Right lobe of liver (tissue), 6 donors: ENCODE results near the gene NUP133. TPM values are rescaled to one million over a fixed set of nuclear protein-coding genes. Genes with fewer than 3 reads are reported as not detected.
A peak's percentile ranks its signal among the peaks of the same experiment; 100 is the strongest.

Experiments
- ATAC-seq, 4 donors: fragments of 200-7000 bp; cut with Tn5 transposase; one replicate each; pipeline ENCODE4 v1.9.1; 2020; ENCODE audit warnings: mild to moderate bottlenecking in 4 of 4, moderate library complexity in 4 of 4
- DNase-seq, 3 donors: peaks; one replicate each; pipeline ENCODE4 v3.0.0-alpha.2; 2020
- H3K27ac ChIP-seq, 3 donors: fragments of 200-600 bp; one replicate each; pipeline ENCODE4 v1.8.0; 2022
- H3K27me3 ChIP-seq, 2 donors: fragments of 200-600 bp; one replicate each; pipeline ENCODE4 v1.8.0; 2022
- H3K36me3 ChIP-seq, 4 donors: fragments of 200-600 bp; sonication (generic) in 1 of 4; one replicate each; pipeline versions ENCODE4 v1.5.1 to v1.8.0; 2017 to 2022; ENCODE audit warnings: control low read depth in 1 of 4
- H3K4me1 ChIP-seq, 4 donors: fragments of 200-600 bp; sonication (generic) in 1 of 4; one replicate each; pipeline versions ENCODE4 v1.5.1 to v1.8.0; 2017 to 2022; ENCODE audit warnings: control low read depth in 1 of 4
- H3K4me3 ChIP-seq, 3 donors: fragments of 200-600 bp; one replicate each; pipeline ENCODE4 v1.8.0; 2022
- H3K9me3 ChIP-seq, 4 donors: fragments of 200-600 bp; sonication (generic) in 1 of 4; one replicate each; pipeline versions ENCODE4 v1.5.1 to v1.8.0; 2017 to 2022; ENCODE audit warnings: control low read depth in 1 of 4
- POLR2A ChIP-seq: fragments of 450-650 bp; IDR thresholded peaks from one replicate; pipeline ENCODE4 v1.6.1; 2017; ENCODE audit warnings: antibody characterized with exemption, mild to moderate bottlenecking
- WGBS: methylation state at CpG from one replicate; pipeline ENCODE4 v1.1.6; 2018; ENCODE audit warnings: low coverage, low lambda C conversion rate; ENCODE audit not compliant: insufficient coverage; ENCODE audit errors: missing lambda C conversion rate; 5-methylcytosine and 5-hydroxymethylcytosine counted together
- intact Hi-C, 2 donors: fragments of 100-400 bp; cut with DNase I; formaldehyde crosslinking; loops; one replicate each; pipeline versions ENCODE4 v1.11.2 to v1.14.1; 2022
- total RNA-seq, 6 experiments: library from RNA; depleted of rRNA in 2 of 6; stranded (reverse); fragments of >200 nt in 2 of 6; fragmentation: NEBNext Ultra II Directional in 3 of 6; extraction: Animal tissue kit (Norgen Biotek cat#: 25700) in 3 of 6; gene quantifications; one replicate each; pipeline versions ENCODE4 v1.1.0 to v1.2.4, GENCODE V29; 2016 to 2023
- TF ChIP-seq, protein P1 (sequence below), 4 donors: fragments of 200-600 bp in 3 of 4; fragments of 450-650 bp in 1 of 4; IDR thresholded peaks; one replicate each; pipeline versions ENCODE4 v1.5.1 to v1.8.0; 2016 to 2022; ENCODE audit warnings: antibody characterized with exemption in 4 of 4, mild to moderate bottlenecking in 2 of 4
- donor health status: DM: no; HTN: yes; CAD: no.
- donor health status: DM: no; HTN: no; CAD: no.
- donor health status: DM: no; HTN: no; CAD: no.
- donor health status: DM: no; HTN: yes; CAD: no.
- donor health status: DM: no; HTN: yes; CAD: no.

The NUP133 gene
- total RNA-seq, 6 experiments from 2014 or later = 8.5 to 14.4 (median 11.5) TPM

DNA sequence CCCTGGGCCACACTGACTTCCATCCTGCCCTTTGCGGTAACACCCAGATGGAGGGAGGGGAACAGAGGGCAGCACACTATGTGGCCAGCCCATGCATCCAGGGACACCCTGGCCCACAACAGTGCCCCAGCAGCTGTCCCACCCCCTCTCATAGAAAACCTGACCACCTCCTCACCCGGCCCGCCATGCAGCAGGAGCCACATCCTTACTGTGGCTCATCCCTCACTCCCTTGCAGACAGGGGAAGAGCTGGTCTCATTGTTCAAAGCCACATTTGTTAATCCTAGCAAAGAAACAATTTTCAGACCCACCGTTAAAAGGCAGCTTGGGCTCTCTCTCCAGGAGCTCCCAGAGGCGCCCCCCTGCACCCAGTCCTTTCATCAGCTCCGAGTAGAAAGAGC is 23.2 kb upstream of the NUP133 start:
- Histone ChIP-seq H3K36me3 (peaks cover 0 to 50% (median 16%) of the 10 kb centered on the region in 4 donors), H3K27ac (no peak overlapping the region), H3K4me1 (no peaks in the 10 kb centered on the region), H3K27me3 (no peaks in the 10 kb centered on the region), H3K4me3 (no peak overlapping the region), H3K9me3 (no peaks in the 10 kb centered on the region)
- 94% methylated on average over 3 of the region's 6 CpGs for WGBS
- ATAC-seq (no peak), DNase-seq (no peak)
- intact Hi-C loops = no loop called here
- TF ChIP-seq, protein P1, sequence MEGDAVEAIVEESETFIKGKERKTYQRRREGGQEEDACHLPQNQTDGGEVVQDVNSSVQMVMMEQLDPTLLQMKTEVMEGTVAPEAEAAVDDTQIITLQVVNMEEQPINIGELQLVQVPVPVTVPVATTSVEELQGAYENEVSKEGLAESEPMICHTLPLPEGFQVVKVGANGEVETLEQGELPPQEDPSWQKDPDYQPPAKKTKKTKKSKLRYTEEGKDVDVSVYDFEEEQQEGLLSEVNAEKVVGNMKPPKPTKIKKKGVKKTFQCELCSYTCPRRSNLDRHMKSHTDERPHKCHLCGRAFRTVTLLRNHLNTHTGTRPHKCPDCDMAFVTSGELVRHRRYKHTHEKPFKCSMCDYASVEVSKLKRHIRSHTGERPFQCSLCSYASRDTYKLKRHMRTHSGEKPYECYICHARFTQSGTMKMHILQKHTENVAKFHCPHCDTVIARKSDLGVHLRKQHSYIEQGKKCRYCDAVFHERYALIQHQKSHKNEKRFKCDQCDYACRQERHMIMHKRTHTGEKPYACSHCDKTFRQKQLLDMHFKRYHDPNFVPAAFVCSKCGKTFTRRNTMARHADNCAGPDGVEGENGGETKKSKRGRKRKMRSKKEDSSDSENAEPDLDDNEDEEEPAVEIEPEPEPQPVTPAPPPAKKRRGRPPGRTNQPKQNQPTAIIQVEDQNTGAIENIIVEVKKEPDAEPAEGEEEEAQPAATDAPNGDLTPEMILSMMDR (IDR thresholded peaks at IDR 0.05) = no peak
- TF ChIP-seq POLR2A = no peak

DNA sequence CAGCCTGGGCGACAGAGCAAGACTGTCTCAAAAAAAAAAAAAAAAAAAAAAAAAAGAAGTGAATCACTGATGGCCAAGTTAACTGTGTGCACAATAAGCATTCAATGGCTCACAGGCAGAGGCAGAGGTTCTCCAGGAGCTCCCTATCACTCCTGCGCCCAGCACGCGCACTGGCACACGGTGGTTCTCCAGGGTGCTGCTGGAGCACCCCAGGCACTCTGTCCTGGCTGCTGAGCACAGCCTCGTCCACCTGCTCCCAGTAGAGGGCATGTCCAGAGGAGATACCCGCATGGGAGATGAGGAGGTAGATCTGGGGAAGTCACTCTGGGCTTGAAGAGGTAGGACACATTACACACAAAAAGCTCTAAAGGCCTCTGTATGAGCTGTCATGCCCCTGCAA is 21.5 kb upstream of the NUP133 start:
- Histone ChIP-seq H3K36me3 (peaks cover 0 to 52% (median 20%) of the 10 kb centered on the region in 4 donors), H3K4me3 (no peak overlapping the region), H3K27ac (no peak overlapping the region), H3K27me3 (no peaks in the 10 kb centered on the region), H3K4me1 (no peaks in the 10 kb centered on the region), H3K9me3 (no peaks in the 10 kb centered on the region)
- intact Hi-C loops = no loop called here
- 94% methylated on average over 6 of the region's 7 CpGs for WGBS
- TF ChIP-seq, protein P1 (IDR thresholded peaks at IDR 0.05) = no peak
- no peak for TF ChIP-seq POLR2A
- DNase-seq (no peak), ATAC-seq (peak in 1 of 4 donors; percentile 32)

DNA sequence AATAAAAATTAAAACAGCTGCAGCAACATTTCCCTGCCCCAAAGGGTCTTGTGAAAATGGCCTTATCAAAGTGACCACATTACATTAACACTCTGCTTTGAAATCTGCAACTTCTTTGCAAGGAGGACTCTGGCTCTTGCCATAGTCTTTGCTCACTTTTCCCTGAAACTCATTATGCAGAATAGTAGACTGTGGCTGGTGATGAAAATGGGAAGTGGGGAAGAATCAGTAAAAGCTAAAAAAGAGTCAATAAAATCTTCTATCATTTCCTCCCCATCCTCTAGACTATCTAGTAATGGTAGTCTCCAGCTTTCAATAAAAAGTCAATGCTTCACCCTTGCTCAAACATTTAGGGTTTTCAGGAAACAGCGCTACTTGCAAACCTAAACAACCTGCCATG is 18.6 kb upstream of the NUP133 start:
- intact Hi-C loops = no loop called here
- Histone ChIP-seq H3K9me3 (no peaks in the 10 kb centered on the region), H3K4me1 (no peaks in the 10 kb centered on the region), H3K27me3 (no peaks in the 10 kb centered on the region), H3K4me3 (no peak overlapping the region), H3K36me3 (peaks cover 0 to 47% (median 17%) of the 10 kb centered on the region in 4 donors), H3K27ac (no peak overlapping the region)
- WGBS = 100% methylated on average over 1 of the region's 1 CpG
- DNase-seq = no peak
- TF ChIP-seq, protein P1 (IDR thresholded peaks at IDR 0.05) = no peak
- TF ChIP-seq POLR2A = no peak
- no peak for ATAC-seq

DNA sequence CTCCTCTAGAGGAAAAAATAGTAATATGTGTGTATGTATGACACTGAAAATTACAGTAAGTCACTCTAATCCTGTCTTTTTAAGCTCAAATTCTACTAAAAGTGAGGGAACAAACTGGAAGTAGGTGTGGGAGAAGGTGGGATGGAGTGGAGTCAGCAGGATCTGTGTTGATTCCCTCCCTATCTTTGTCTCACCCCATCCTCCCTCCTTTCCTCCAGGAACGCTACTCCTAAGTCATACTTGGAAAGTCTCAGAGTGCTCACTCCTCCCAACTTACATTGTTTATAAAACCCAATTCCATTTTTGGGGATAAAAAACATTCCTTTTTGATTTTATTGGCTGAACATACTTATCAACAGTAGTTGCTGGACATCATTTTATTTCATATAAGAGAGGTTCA is 14.9 kb upstream of the NUP133 start:
- TF ChIP-seq, protein P1 (IDR thresholded peaks at IDR 0.05) = no peak
- TF ChIP-seq POLR2A = no peak
- 56% methylated on average over 1 of the region's 1 CpG for WGBS
- Histone ChIP-seq H3K27me3 (no peaks in the 10 kb centered on the region), H3K36me3 (peaks cover 0 to 38% (median 12%) of the 10 kb centered on the region in 4 donors), H3K4me1 (no peaks in the 10 kb centered on the region), H3K27ac (no peak overlapping the region), H3K9me3 (no peaks in the 10 kb centered on the region), H3K4me3 (no peak overlapping the region)
- intact Hi-C loops = no loop called here
- no peak for ATAC-seq
- no peak for DNase-seq
